LHCN-M2 (cell line): ENCODE measurements around the gene SRGAP3. TPM values are rescaled to one million over a fixed set of nuclear protein-coding genes. Genes with fewer than 3 reads are reported as not detected.

Experiments used
- DNase-seq: peaks from one replicate; pipeline ENCODE4 v3.0.0-alpha.2; 2012; ENCODE audit warnings: low read depth
- total RNA-seq: library from RNA; depleted of rRNA; stranded (reverse); fragments of >200 nt; gene quantifications from 2 replicates; pipeline ENCODE4 v1.2.3, GENCODE V29; 2014

The SRGAP3 gene
- total RNA-seq, 1 experiment from 2014 or later = 0.86 TPM

DNA sequence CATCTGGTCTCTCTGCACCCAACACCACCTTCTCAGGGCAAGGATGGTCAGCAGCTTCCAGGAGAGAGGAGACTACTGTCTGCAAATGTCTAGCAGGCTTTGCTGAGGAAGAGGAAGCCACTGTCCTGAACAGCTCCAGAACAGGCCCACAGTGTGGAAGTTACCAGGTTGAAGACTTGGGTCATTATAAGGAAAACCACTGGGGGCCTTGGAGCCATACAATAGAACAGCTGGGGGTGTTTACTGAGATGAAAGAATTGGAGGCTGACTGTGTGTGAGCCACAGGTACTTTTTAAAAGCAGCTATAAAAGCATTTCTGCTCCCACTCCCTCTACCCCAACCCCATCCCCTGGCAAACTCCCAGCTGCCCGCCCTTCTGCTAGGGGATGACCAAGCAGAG is 24.2 kb downstream of the SRGAP3 start:
- DNase-seq = no peak

GRCh38 chr3:9224490-9224889 is 25.0 kb downstream of the SRGAP3 start:
- no peak for DNase-seq

GRCh38 chr3:9223672-9224071 is 25.8 kb downstream of the SRGAP3 start:
- no peak for DNase-seq

GRCh38 chr3:9222956-9223639 is 26.3 kb downstream of the SRGAP3 start:
- DNase-seq = no peak

DNA sequence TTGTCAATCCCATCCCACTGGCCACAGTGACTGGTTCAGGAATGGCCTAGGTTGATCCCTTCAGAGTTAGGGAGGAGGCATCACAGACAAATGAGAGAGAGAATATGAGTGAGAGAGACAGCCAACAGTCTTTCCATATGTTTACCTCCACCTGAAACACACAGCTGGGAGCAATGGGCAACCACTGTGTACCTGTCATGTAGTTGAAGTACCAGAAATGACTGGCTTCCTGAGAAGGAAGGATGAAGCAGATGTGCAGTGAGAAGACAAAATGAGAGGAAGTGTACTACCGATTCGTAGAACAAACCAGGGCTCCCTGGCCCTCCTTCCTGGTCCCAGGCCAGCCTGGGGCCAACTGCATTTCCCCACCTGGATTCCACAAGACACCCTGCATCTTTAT is 27.4 kb downstream of the SRGAP3 start:
- no peak for DNase-seq

DNA sequence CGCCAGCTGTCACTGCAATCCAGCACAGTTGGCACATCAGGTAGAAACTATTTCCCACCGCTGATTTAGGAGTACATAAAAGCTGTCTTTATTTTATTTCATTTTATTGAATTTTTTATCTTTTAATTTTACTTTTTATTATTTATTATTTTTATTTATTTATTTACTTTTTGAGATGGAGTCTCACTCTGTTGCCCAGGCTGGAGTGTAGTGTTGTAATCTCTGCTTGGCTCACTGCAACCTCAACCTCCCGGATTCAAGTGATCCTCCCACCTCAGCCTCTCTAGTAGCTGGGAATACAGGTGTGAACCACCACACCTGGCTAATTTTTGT is 31.0 kb downstream of the SRGAP3 start:
- no peak for DNase-seq

DNA sequence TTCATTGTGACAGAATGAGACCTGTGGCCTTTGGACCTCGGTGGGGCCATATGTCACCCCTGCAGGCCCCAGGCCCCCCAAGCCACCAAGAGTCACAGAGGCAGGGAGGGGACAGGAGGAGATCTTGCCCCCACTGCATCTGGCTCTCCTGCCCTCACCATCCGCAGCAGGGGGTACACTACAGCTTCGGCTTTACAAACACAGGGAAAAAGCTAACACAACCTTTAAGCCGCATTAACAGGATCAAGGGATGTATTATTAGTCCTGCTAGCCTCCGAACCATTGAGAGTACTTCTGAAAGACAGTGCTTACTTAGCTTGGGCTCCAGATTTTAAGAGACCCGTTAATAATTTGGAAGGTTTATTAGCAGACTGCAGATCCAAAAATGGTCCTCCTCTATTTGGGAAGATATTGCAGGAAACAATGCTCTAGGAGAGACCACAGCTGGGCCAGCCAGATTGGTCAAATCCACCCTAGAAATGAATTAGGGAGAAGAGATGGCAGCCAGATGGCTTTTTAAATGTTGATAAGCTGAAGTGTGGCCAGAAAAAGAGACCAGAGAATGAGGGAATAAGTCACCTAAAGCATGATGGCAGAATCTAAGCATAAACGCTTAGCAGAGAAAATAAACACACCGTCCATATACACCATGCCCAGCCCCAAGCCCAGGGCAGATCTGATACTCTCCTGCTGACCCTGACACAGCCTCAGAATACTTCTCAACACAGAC is 31.5 kb downstream of the SRGAP3 start:
- DNase-seq = no peak

GRCh38 chr3:9216736-9217135 is 32.7 kb downstream of the SRGAP3 start:
- DNase-seq = no peak

- peak; percentile 62 for DNase-seq
These were observed 34.8 kb downstream of the SRGAP3 start for GRCh38 chr3:9214599-9214998.

GRCh38 chr3:9214185-9214584 is 35.3 kb downstream of the SRGAP3 start:
- DNase-seq = no peak

- no peak for DNase-seq
These were observed 36.3 kb downstream of the SRGAP3 start for GRCh38 chr3:9213019-9213634.

DNA sequence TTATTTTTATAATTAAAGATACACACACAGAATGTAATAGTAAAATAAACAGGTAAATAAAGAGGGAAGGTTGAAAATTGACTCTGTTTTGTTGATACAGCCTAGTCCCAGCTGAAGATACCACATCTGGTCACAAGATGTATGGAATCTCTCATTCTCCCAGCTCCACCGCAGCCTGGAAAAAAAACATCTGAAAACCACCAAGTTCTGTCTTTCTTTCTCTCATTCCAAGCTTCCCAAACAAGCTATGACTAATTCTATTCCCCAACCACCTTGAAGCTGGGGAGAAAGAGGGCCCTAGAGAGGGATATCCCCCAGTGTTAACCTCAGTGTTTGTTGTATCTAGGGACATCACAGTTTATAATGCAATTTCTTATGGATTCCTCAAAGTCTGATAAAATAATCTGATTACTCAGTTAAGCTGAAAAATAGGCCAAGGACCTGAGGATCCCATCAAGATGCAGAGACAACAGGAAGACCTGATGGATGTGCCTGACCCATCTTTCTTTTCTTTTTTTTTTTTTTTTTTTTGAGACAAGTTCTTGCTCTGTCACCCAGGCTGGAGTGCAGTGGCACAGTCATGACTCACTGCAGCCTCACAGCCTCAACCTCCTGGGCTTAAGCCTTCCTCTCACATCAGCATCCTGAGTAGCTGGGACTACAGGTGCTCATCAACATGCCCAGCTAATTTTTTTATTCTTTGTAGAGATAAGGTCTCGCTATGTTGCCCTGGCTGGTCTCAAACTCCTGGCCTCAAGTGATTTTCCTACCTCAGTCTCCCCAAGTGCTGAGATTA is 38.1 kb downstream of the SRGAP3 start:
- peak; percentile 31 for DNase-seq

GRCh38 chr3:9209777-9210176 is 39.7 kb downstream of the SRGAP3 start:
- no peak for DNase-seq

DNA sequence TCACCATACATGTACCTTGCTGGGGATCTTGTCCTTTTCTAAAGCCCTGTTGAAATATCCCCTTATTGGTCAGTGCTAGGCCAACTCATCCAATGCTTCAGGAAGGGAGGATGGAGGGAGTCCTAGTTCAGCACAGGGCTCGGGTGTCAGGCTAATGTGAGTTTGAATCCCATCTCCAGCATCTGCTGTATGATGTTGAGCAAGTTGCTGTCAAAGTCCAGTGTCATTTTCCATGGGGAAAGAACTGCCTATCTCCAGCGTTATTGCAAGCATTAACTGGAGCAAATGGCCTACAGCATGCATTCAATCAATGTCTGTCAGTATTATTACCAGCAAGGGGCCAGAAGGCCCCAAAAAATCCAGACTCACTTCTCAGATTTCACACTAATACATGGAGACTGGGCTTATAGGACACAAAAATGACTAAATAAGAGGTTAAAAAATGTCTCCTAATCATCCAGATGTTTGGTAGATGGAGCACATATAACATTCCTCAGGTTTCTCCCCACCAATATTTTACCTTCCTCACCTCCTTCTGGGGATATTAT is 40.8 kb downstream of the SRGAP3 start:
- no peak for DNase-seq

- no peak for DNase-seq
These were observed 42.2 kb downstream of the SRGAP3 start for GRCh38 chr3:9207116-9207763.

- no peak for DNase-seq
These were observed 43.2 kb downstream of the SRGAP3 start for GRCh38 chr3:9206287-9206686.

DNA sequence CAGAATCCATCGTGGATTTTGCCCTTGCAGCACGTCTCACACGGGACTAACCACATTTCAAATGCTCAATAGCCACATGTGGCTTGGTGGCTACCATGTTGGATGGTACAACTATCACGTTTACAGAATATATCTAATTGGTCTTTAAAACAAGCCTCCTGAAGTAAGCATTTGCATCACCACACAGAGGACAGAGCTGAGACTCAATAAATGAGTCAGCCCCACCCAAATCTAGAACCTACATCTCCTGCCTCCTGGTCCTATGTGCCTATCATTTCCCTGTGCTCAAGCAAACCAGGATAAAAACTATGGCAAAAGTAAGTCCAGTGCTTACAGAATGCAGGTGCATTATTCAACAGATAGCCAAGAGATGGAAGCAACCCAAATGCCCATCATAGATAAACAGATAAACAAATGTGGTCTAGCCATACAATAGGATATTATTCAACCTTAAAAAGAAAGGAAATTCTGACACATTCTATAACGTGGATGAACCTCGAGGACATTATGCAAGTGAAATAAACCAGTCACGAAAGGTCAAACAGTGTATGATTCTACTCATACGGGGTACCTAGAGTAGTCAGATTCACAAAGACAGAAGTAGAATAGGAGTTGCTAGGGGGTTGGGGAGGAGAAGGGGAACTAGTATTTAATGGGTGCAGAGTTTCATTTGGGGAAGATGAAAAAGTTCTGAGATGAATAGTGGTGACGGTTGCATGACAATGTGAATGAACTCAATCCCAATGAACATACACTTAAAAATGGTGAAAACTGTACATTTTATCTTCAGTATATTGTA is 43.9 kb downstream of the SRGAP3 start:
- no peak for DNase-seq

DNA sequence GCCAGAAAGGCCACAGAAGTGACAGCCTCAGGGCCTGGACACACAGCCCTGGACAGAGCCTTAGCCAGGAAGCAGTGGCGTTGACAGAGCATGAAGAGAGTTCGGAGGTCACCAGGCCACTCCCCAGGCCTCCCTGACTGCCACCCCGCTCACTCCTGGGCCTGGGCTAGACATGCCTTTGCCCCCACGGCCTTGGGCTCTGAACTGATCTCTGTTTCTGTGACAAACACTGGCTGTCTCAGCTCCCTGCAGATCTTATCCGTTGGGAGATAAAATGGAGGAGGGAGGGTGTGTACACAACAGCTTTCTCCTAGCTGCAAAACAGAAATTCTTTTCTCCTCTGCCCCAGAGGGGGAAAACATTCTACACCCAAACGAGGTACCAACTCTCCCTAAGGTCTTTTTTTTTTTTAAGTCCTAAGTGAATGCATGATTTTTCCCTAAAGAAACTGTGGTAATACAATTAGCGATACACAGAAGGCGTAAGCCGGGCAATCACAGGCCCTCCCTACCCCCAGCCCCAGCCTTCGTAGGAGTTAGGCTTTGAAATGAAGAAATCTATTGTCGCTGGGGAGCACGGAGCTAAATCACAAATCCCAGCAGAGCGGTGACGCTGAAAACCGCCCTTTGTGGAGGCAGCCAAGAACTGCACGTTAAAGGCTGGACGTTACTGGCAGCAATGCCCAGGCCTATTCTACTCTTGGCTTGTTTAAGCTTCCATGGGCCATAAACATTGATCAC is 45.0 kb downstream of the SRGAP3 start:
- no peak for DNase-seq

DNA sequence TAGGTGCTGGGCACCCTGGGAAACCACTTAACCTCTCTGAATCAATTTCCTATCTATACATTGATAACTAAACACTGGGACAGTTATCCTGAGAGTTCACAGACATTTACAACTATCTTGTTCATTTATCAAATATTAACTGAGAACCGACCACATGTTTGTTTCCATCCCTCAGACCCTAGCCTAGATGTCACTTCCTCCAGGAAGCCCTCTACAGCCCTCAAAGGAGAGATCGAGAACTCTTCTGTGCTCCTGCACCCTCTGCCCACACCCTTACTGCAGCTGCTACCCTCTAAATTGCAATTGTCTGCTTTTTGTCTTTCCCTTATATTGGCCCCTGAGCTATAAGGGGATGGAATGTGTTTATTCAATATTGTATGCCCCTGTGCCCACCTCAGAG is 46.1 kb downstream of the SRGAP3 start:
- no peak for DNase-seq

GRCh38 chr3:9202546-9202945 is 46.9 kb downstream of the SRGAP3 start:
- DNase-seq = no peak
